Activated CD4-positive, alpha-beta T cell treated with anti-CD3 and anti-CD28 coated beads, Interleukin-2, amount 10 ng/mL, durations not matched to agents 7 days and 5 days (primary cell): ENCODE measurements around the gene ZNF444. TPM values are rescaled to one million over a fixed set of nuclear protein-coding genes. Genes with fewer than 3 reads are reported as not detected.
"Not testable (repeated sequence)": the region's sequence is repeated elsewhere in the genome, so short reads cannot be mapped to it uniquely, and the experiment has no call there.

Experiments used
- CTCF ChIA-PET: fragments of 350-600 bp; sonication (Branson Sonifier 250); formaldehyde crosslinking; loops from one replicate; lab custom pipeline; 2021; ENCODE audit warnings: antibody characterized with exemption; lab: Charles Lee
- POLR2A ChIA-PET: fragments of 350-600 bp; sonication (Branson Sonifier 250); formaldehyde crosslinking; loops from one replicate; lab custom pipeline; 2021; ENCODE audit warnings: antibody characterized with exemption; lab: Charles Lee
- DNase-seq: peaks from one replicate; pipeline ENCODE4 v3.0.0-alpha.2; 2020
- H3K27ac Mint-ChIP-seq: one replicate; pipeline ENCODE4 v1.8.0; 2021; ENCODE audit warnings: mild to moderate bottlenecking, moderate library complexity, mixed read lengths
- H3K27me3 Mint-ChIP-seq: one replicate; pipeline ENCODE4 v1.8.0; 2021; ENCODE audit warnings: mixed read lengths
- H3K36me3 Mint-ChIP-seq: one replicate; pipeline ENCODE4 v1.8.0; 2021; ENCODE audit warnings: low read depth, mixed read lengths
- H3K4me1 Mint-ChIP-seq: one replicate; pipeline ENCODE4 v1.8.0; 2021; ENCODE audit warnings: mixed read lengths
- H3K4me3 Mint-ChIP-seq: one replicate; pipeline ENCODE4 v1.8.0; 2021; ENCODE audit warnings: mild to moderate bottlenecking, moderate library complexity, mixed read lengths
- H3K9me3 Mint-ChIP-seq: one replicate; pipeline ENCODE4 v1.8.0; 2021; ENCODE audit warnings: mixed read lengths
- total RNA-seq, 2 experiments: library from RNA; stranded (reverse); gene quantifications; one replicate each; pipeline ENCODE4 v1.2.3, GENCODE V29; 2021

ZNF444 gene
- total RNA-seq, 2 experiments from 2014 or later = 26.5 to 34.6 TPM

DNA sequence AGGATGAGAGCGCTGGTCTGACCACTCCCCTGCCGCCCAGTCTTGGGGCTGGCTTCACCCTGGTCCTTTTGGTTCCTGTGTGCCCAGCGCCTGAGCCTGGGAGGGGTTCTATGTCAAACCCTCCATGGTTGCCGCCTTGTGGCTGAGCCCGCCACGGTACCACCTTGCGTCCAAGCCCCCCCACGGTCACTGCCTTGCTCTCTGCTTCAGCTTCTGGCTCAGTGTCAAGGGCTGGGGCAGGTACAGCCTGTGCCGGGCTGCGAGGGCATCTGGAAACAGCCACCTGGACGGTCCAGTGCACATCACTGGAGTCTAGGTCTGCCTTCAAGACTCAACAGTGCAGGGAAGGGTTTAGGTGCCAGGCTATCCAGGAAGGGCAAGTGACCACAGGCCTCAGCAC, 20.4 kb downstream of the ZNF444 start:
- Mint-ChIP-seq H3K4me3 (no peak overlapping the region), H3K4me1 (peaks cover 21% of the 10 kb centered on the region), H3K27me3 (no peaks in the 10 kb centered on the region), H3K27ac (no peak overlapping the region), H3K9me3 (no peaks in the 10 kb centered on the region), H3K36me3 (peaks cover 16% of the 10 kb centered on the region)
- DNase-seq = no peak
- POLR2A ChIA-PET = no interaction called here
- CTCF ChIA-PET = interaction anchor here (1.1 kb wide), 1 partner anchor 10 kb away, joined by 3 read pairs; no protein-coding TSS in a partner anchor

DNA sequence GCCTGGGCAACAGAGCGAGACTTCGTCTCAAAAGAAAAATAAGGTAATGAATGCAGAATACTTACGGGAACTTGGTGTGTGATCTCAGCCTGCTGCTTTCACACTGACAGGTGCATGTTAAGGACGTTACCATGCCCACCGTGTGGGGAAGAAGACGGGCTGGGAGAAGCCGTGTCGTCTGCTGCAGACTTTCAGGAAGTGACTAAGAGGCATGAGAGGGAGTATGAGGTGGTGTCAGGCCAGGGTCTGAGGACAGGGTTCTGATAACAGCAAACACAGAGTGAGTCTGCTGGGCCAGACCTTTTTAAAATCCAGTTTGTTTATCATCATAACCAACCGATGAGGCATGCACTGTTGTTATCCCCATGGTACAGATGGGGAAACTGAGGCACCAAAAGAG, 21.2 kb downstream of the ZNF444 start:
- H3K9me3 Mint-ChIP-seq = no peaks in the 10 kb centered on the region
- ChIA-PET POLR2A (no interaction called here), CTCF (no interaction called here)
- DNase-seq = no peak
- H3K4me1 Mint-ChIP-seq = peaks cover 21% of the 10 kb centered on the region
- H3K4me3 Mint-ChIP-seq = no peak overlapping the region
- no peak overlapping the region for H3K27ac Mint-ChIP-seq
- peaks cover 16% of the 10 kb centered on the region for H3K36me3 Mint-ChIP-seq
- H3K27me3 Mint-ChIP-seq = no peaks in the 10 kb centered on the region

DNA sequence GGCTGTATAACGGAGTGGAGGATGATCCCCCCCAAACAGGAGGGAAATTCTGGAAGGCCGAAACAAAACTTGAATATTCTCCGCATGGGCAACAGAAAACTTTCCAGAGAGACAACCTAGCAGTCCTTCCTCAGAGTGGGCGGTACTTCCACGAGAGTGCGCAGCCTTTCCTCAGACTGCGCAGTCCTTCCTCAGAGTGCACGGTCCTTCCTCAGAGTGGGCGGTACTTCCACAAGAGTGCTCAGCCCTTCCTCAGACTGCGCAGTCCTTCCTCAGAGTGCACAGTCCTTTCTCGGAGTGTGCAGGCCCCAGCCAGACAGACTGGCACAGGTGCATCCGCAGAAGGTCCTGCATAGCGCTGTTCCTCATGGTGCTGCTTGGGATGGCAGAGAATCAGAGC, 22.0 kb downstream of the ZNF444 start:
- POLR2A ChIA-PET = no interaction called here
- no peak overlapping the region for H3K4me3 Mint-ChIP-seq

DNA sequence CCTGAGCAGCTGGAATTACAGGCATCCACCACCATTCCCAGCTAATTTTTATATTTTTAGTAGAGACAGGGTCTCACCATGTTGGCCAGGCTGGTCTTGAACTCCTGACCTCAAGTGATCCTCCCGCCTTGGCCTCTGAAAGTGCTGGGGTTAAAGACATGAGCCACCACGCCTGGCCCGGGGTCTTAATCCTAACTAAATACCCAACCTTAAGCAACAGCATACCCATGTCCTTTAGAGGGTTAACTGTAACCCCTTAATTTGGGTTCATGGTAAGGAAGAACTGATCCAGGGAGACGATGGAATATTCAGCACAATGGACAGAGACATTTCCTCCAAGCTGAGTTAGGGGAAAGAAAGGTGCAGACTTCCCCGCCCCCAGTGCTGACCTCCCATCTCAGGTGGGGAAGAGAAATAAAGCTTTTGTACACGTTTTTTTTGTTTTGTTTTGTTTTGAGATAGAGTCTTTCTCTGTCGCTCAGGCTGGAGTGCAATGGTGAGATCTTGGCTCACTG, 26.0 kb downstream of the ZNF444 start:
- Mint-ChIP-seq H3K27me3 (no peaks in the 10 kb centered on the region), H3K9me3 (no peaks in the 10 kb centered on the region), H3K27ac (no peak overlapping the region), H3K4me1 (peaks cover 20% of the 10 kb centered on the region), H3K4me3 (no peak overlapping the region), H3K36me3 (no peaks in the 10 kb centered on the region)
- DNase-seq = no peak
- ChIA-PET CTCF (no interaction called here), POLR2A (no interaction called here)

More for the DNA sequence above, 22.0 kb downstream of the ZNF444 start:
- no peak for DNase-seq
- Mint-ChIP-seq H3K27me3 (no peaks in the 10 kb centered on the region), H3K4me1 (peaks cover 21% of the 10 kb centered on the region), H3K9me3 (no peaks in the 10 kb centered on the region), H3K27ac (no peak overlapping the region), H3K36me3 (peaks cover 14% of the 10 kb centered on the region)
- CTCF ChIA-PET = no interaction called here

DNA sequence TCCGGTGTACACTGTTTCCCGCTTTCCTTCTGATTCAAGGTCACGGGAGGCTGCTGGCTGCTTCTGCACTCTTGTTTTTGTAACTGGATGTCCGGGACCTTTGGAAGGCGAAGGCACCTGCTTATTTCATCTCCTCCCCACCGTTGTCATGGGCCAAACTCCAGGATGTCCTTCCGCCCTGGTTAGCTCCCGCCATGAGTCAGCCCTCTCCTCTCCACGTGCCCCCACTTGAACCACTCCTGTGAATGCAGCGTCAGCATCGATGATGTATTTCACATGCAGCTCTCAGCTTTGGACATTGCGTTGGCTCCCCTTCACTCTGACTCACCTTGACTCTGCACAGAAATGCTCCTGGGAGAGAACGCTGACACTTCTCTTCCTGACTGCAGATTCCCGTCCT, 29.2 kb downstream of the ZNF444 start:
- no peak for DNase-seq
- Mint-ChIP-seq H3K9me3 (no peaks in the 10 kb centered on the region), H3K4me1 (peaks cover 3% of the 10 kb centered on the region), H3K27ac (no peak overlapping the region), H3K27me3 (no peaks in the 10 kb centered on the region), H3K4me3 (no peak overlapping the region), H3K36me3 (no peaks in the 10 kb centered on the region)
- POLR2A ChIA-PET = no interaction called here
- CTCF ChIA-PET = no interaction called here

DNA sequence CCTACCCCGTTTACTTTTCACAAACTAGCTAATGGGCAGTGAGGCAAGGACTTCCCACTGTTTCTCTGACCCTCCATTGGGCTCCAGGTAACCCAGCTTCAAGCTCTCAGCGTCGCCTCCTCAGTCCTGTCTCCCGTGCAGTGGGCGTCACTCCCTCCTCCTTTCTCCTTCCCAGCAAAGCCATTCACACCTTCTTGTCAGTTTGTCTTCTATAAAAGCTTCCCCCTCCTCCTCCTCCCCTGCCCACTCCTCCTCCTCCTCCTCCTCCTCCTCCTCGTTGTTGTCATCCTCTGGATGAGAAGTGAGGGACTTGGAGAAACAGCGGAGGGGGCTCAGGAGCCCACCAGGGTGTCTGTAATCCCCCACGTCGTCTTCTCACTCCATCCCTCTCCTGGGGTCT, 33.0 kb downstream of the ZNF444 start:
- Mint-ChIP-seq H3K4me3 (no peak overlapping the region), H3K36me3 (no peaks in the 10 kb centered on the region), H3K27me3 (no peaks in the 10 kb centered on the region), H3K4me1 (peaks cover 3% of the 10 kb centered on the region), H3K27ac (no peak overlapping the region), H3K9me3 (no peaks in the 10 kb centered on the region)
- DNase-seq = no peak
- ChIA-PET CTCF (interaction anchor here (1.1 kb wide), 1 partner anchor 108 kb away, joined by 4 read pairs; no protein-coding TSS in a partner anchor), POLR2A (no interaction called here)

DNA sequence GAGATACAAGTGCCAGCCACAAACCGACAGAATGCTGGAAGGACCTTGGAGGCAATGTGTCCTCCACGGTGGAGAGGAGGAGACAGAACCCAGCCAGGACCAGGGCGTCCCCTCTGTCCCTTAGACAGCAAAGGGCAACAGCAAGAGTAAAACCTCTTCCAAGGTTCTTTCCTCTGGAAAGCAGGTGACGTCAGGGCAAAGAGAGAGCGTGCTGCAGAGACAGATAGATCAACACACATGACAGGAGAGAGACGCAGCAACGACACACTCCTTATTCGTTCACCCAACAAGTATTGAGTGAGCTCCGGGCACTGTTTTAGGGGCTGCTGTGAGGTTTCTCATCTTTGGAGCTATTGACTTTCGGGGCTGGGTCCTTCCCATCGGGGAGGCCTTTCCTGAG, 33.5 kb downstream of the ZNF444 start:
- no peaks in the 10 kb centered on the region for H3K9me3 Mint-ChIP-seq
- H3K4me3 Mint-ChIP-seq = no peak overlapping the region
- no peaks in the 10 kb centered on the region for H3K27me3 Mint-ChIP-seq
- H3K4me1 Mint-ChIP-seq = peaks cover 3% of the 10 kb centered on the region
- ChIA-PET CTCF (no interaction called here), POLR2A (no interaction called here)
- H3K36me3 Mint-ChIP-seq = no peaks in the 10 kb centered on the region
- no peak overlapping the region for H3K27ac Mint-ChIP-seq
- DNase-seq = no peak

DNA sequence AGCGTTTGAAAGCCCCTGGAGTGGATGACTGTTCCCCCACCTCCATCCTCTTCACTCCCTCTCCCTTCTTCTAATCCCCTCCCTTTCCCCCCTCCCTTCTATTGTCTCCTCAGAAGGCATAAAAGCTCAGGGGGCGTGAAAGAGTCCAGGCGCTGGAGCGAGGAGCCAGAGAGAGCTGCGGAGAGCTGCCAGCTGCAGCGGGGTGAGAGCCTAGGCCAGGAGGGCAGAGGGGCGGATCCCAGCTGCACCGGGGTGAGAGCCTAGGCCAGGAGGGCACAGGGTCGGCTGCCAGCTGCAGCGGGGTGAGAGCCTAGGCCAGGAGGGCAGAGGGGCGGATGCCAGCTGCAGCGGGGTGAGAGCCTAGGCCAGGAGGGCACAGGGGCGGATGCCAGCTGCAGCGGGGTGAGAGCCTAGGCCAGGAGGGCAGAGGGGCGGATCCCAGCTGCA, 34.8 kb downstream of the ZNF444 start, which contains the start of gene GALP:
Gene GALP (plus strand): TSS at position 148 of the 447 bp plus-strand sequence. CDS start 1,101 bp downstream, outside the sequence.
- H3K4me1 Mint-ChIP-seq, H3K9me3 Mint-ChIP-seq, H3K4me3 Mint-ChIP-seq, H3K27me3 Mint-ChIP-seq, POLR2A ChIA-PET, DNase-seq, H3K36me3 Mint-ChIP-seq: not testable (repeated sequence)
- CTCF ChIA-PET = interaction anchor here (0.7 kb wide), 1 partner anchor 52 kb away, joined by 3 read pairs; no protein-coding TSS in a partner anchor
- peak within 1 kb of the TSS; percentile 60 for H3K27ac Mint-ChIP-seq

DNA sequence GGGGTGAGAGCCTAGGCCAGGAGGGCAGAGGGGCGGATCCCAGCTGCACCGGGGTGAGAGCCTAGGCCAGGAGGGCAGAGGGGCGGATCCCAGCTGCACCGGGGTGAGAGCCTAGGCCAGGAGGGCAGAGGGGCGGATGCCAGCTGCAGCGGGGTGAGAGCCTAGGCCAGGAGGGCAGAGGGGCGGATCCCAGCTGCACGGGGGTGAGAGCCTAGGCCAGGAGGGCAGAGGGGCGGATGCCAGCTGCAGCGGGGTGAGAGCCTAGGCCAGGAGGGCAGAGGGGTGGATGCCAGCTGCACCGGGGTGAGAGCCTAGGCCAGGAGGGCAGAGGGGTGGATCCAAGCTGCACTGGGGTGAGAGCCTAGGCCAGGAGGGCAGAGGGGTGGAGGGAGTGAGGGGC, 35.2 kb downstream of the ZNF444 start:
- H3K27me3 Mint-ChIP-seq, H3K27ac Mint-ChIP-seq, H3K9me3 Mint-ChIP-seq, H3K4me3 Mint-ChIP-seq, DNase-seq, H3K36me3 Mint-ChIP-seq, H3K4me1 Mint-ChIP-seq, POLR2A ChIA-PET: not testable (repeated sequence)
- CTCF ChIA-PET = interaction anchor here (0.7 kb wide), 1 partner anchor 53 kb away, joined by 3 read pairs; no protein-coding TSS in a partner anchor

DNA sequence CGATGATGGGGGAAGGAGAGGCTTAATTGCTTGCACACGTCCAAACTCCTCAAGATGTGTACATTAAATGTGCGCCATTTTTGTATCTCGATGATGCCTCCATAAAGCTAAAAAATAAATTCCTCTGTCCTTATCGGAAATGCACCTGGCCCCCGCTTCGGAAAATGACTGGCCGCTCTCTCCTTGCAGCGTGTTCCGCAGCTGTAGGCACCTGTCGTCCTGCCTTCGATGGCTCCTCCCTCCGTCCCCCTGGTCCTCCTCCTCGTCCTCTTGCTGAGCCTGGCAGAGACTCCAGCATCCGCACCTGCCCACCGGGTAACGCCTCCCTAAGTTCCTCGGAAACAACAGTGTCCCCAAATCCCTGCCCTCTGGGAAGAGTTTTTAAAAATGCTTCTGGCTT, 35.8 kb downstream of the ZNF444 start:
- Mint-ChIP-seq H3K4me3 (no peak overlapping the region), H3K27me3 (no peaks in the 10 kb centered on the region), H3K4me1 (peaks cover 1% of the 10 kb centered on the region), H3K27ac (no peak overlapping the region), H3K36me3 (no peaks in the 10 kb centered on the region), H3K9me3 (no peaks in the 10 kb centered on the region)
- POLR2A ChIA-PET = no interaction called here
- CTCF ChIA-PET = interaction anchor here (0.6 kb wide), 1 partner anchor 76 kb away, joined by 3 read pairs; no protein-coding TSS in a partner anchor
- no peak for DNase-seq

DNA sequence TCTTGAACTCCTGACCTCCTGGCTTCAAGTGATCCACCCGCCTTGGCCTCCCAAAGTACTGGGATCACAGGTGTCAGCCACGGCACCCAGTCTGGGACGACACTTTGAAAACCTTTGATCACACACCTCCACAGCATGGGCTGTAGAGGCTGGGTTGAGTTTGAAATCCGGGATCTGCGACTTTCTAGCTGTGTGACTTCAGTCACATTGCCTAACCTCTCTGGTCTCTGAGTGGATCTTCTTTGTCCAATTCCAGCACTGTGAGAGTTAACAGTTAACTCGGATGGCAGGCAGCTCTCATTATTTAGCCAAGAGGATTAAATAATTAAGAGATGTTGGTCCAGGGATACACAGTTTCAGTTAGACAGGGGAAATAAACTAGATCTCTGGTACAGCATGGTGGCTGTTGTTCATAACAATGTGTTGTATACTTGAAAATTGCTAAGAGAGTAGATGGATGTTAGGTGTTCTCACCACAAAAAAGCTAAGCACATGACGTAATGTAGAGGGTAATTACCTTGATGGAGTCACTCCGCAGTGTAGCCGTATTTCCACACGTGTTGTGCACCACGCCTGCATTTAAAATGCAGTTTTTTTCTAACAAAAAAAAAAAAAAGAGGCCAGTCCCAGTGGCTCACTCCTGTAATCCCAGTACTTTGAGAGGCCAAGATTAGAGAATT, 36.6 kb downstream of the ZNF444 start:
- no peak overlapping the region for H3K27ac Mint-ChIP-seq
- H3K4me3 Mint-ChIP-seq = no peak overlapping the region
- no peak for DNase-seq
- H3K27me3 Mint-ChIP-seq = no peaks in the 10 kb centered on the region
- ChIA-PET CTCF (interaction anchor here (1.3 kb wide), 1 partner anchor 12 kb away, joined by 3 read pairs; no protein-coding TSS in a partner anchor), POLR2A (interaction anchor here (0.5 kb wide), 1 partner anchor 25 kb away, joined by 3 read pairs; no protein-coding TSS in a partner anchor)
- H3K9me3 Mint-ChIP-seq = no peaks in the 10 kb centered on the region
- no peaks in the 10 kb centered on the region for H3K36me3 Mint-ChIP-seq
- H3K4me1 Mint-ChIP-seq = no peaks in the 10 kb centered on the region

DNA sequence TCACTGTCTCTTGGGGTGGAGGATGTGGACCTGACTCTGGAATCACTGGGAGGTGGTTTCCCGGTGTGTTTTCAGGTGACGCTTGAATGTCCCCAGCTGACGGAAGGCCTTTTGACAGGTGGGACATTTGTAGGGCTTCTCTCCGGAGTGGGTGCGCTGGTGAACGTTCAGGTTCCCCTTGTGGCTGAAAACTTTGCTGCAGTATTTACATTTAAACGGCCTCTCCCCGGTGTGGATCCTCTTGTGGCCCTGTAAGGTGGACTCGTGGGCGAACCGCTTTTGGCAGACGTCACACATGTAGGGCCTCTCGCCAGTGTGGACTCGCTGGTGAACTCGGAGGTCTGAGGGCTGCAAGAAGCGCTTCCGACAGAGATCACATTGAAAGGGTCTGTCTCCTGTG, 48.7 kb downstream of the ZNF444 start:
- H3K27ac Mint-ChIP-seq = no peak overlapping the region
- no peak overlapping the region for H3K4me3 Mint-ChIP-seq
- CTCF ChIA-PET = no interaction called here
- POLR2A ChIA-PET = no interaction called here
- H3K36me3 Mint-ChIP-seq = no peaks in the 10 kb centered on the region
- H3K27me3 Mint-ChIP-seq = peaks cover 4% of the 10 kb centered on the region
- H3K4me1 Mint-ChIP-seq = peaks cover 10% of the 10 kb centered on the region
- DNase-seq = no peak
- no peaks in the 10 kb centered on the region for H3K9me3 Mint-ChIP-seq

DNA sequence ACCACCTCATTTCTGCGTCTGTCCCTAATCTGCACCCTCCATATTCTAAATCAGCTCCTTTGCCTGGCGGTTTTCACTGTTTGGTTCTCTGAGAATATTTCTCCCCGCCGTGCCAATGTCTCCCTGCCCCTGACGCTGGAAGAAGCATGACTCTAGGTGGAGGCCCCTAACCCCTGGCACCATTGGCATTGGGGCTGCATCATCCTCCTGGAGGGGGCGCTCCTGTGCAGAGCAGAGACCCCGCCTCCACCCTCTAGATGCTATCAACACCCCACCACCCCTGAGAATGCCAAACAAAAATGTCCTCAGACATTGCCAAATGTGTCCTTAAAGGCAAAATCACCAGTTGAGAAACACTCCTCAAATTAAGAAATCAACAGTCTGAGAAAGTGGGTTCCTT, 50.0 kb downstream of the ZNF444 start:
- Mint-ChIP-seq H3K4me3 (no peak overlapping the region), H3K4me1 (peaks cover 3% of the 10 kb centered on the region), H3K36me3 (no peaks in the 10 kb centered on the region), H3K9me3 (no peaks in the 10 kb centered on the region), H3K27me3 (peaks cover 2% of the 10 kb centered on the region), H3K27ac (no peak overlapping the region)
- POLR2A ChIA-PET = no interaction called here
- DNase-seq = no peak
- CTCF ChIA-PET = no interaction called here
